Measurements from ENCODE around the gene KRT1. TPM values are rescaled to one million over a fixed set of nuclear protein-coding genes. Genes with fewer than 3 reads are reported as not detected.

The KRT1 gene
- total and polyA plus RNA-seq, 2 experiments from 2014 or later: 0.13 TPM; not detected in 1

GRCh38 chr12:52682381-52682660 lies 2.1 kb upstream of the KRT1 start:
- H3K9me3 ChIP-seq (ENCODE audit: low read depth): no peaks in the 10 kb centered on the region
- no peak overlapping the region for H3K4me2 ChIP-seq
- no peak for DNase-seq (ENCODE audit: low spot score)
- whole genome bisulfite sequencing (ENCODE audit: low lambda C conversion rate, missing lambda C conversion rate): 86% methylated on average over 2 of the region's 2 CpGs
- H3K36me3 ChIP-seq (replicated peaks; ENCODE audit: insufficient read depth, low read depth): no peaks in the 10 kb centered on the region
- H3K79me2 ChIP-seq: no peaks in the 10 kb centered on the region
- H2AFZ ChIP-seq: no peak overlapping the region
- no peaks in the 10 kb centered on the region for H3K4me1 ChIP-seq (ENCODE audit: insufficient read depth)
- no peaks in the 10 kb centered on the region for H3K9me2 ChIP-seq (replicated peaks; ENCODE audit: insufficient read depth)
- H3K27me3 ChIP-seq: peaks cover 44% of the 10 kb centered on the region
- no peaks in the 10 kb centered on the region for H4K20me1 ChIP-seq (ENCODE audit: insufficient read depth, poor library complexity, severe bottlenecking)
- H3K27ac ChIP-seq: no peak overlapping the region
- TF ChIP-seq, protein P1, sequence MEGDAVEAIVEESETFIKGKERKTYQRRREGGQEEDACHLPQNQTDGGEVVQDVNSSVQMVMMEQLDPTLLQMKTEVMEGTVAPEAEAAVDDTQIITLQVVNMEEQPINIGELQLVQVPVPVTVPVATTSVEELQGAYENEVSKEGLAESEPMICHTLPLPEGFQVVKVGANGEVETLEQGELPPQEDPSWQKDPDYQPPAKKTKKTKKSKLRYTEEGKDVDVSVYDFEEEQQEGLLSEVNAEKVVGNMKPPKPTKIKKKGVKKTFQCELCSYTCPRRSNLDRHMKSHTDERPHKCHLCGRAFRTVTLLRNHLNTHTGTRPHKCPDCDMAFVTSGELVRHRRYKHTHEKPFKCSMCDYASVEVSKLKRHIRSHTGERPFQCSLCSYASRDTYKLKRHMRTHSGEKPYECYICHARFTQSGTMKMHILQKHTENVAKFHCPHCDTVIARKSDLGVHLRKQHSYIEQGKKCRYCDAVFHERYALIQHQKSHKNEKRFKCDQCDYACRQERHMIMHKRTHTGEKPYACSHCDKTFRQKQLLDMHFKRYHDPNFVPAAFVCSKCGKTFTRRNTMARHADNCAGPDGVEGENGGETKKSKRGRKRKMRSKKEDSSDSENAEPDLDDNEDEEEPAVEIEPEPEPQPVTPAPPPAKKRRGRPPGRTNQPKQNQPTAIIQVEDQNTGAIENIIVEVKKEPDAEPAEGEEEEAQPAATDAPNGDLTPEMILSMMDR (IDR thresholded peaks at IDR 0.05; ENCODE audit: poor library complexity): no peak
- TF ChIP-seq EZH2phosphoT487 (IDR thresholded peaks at IDR 0.05; ENCODE audit: low read depth, severe bottlenecking, unreplicated experiment) (no peak), EZH2 (IDR thresholded peaks at IDR 0.05; ENCODE audit: borderline replicate concordance) (no peak)
- no peak overlapping the region for H3K4me3 ChIP-seq

- TF ChIP-seq, protein P1 (IDR thresholded peaks at IDR 0.05; ENCODE audit: poor library complexity): no peak
- TF ChIP-seq EZH2 (IDR thresholded peaks at IDR 0.05; ENCODE audit: borderline replicate concordance): no peak
- no peak for TF ChIP-seq EZH2phosphoT487 (IDR thresholded peaks at IDR 0.05; ENCODE audit: low read depth, severe bottlenecking, unreplicated experiment)
- 84% methylated on average over 12 of the region's 12 CpGs for WGBS (ENCODE audit: low lambda C conversion rate, missing lambda C conversion rate)
- Histone ChIP-seq H4K20me1 (ENCODE audit: insufficient read depth, poor library complexity, severe bottlenecking) (no peaks in the 10 kb centered on the region), H3K4me3 (no peak overlapping the region), H2AFZ (no peak overlapping the region), H3K27me3 (peaks cover 42% of the 10 kb centered on the region), H3K4me2 (no peak overlapping the region), H3K9me3 (ENCODE audit: low read depth) (no peaks in the 10 kb centered on the region), H3K27ac (no peak overlapping the region), H3K4me1 (ENCODE audit: insufficient read depth) (no peaks in the 10 kb centered on the region), H3K36me3 (replicated peaks; ENCODE audit: insufficient read depth, low read depth) (no peaks in the 10 kb centered on the region), H3K79me2 (no peaks in the 10 kb centered on the region), H3K9me2 (replicated peaks; ENCODE audit: insufficient read depth) (no peaks in the 10 kb centered on the region)
- no peak for DNase-seq (ENCODE audit: low spot score)
Measured at GRCh38 chr12:52681526-52682380, 1.5 kb upstream of the KRT1 start.

DNA sequence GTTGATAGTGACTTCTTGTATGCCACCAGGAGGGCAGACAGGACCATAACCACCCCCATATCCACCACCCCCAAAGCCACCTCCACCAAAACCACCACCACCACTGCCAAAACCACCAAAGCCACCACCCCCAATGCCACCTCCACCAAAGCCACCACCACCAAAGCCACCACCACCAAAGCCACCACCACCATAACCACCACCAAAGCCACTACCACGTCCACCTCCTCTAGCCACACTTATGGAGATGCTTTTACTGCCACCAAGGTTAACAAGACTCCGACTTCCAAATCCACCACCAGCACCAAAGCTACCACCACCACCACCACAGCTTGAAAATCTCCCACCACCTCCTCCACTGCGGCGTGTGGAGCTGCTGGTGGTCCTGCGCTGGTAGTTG lies 332 bp downstream of the KRT1 start:
- H3K9me3 ChIP-seq (ENCODE audit: low read depth): no peaks in the 10 kb centered on the region
- H3K4me2 ChIP-seq: no peak overlapping the region
- no peaks in the 10 kb centered on the region for H4K20me1 ChIP-seq (ENCODE audit: insufficient read depth, poor library complexity, severe bottlenecking)
- DNase-seq (ENCODE audit: low spot score): no peak
- H3K9me2 ChIP-seq (replicated peaks; ENCODE audit: insufficient read depth): no peaks in the 10 kb centered on the region
- H3K4me3 ChIP-seq: no peak overlapping the region
- no peak overlapping the region for H2AFZ ChIP-seq
- no peaks in the 10 kb centered on the region for H3K4me1 ChIP-seq (ENCODE audit: insufficient read depth)
- 94% methylated on average over 5 of the region's 5 CpGs for WGBS (ENCODE audit: low lambda C conversion rate, missing lambda C conversion rate)
- no peaks in the 10 kb centered on the region for H3K36me3 ChIP-seq (replicated peaks; ENCODE audit: insufficient read depth, low read depth)
- no peak for TF ChIP-seq EZH2 (IDR thresholded peaks at IDR 0.05; ENCODE audit: borderline replicate concordance)
- TF ChIP-seq, protein P1 (IDR thresholded peaks at IDR 0.05; ENCODE audit: poor library complexity): no peak
- TF ChIP-seq EZH2phosphoT487 (IDR thresholded peaks at IDR 0.05; ENCODE audit: low read depth, severe bottlenecking, unreplicated experiment): no peak
- no peak overlapping the region for H3K27ac ChIP-seq
- no peaks in the 10 kb centered on the region for H3K79me2 ChIP-seq
- H3K27me3 ChIP-seq: peaks cover 30% of the 10 kb centered on the region
